MM.1S (cell line): ENCODE measurements around the gene PLXNA2.

Experiments used
- EZH2 ChIP-seq: fragments of 300-600 bp; sonication (generic); optimal IDR thresholded peaks from 2 replicates; pipeline ENCODE3; 2017; ENCODE audit warnings: low read depth, mild to moderate bottlenecking, antibody characterized with exemption, low read length, mixed read lengths
- TF ChIP-seq, protein P1 (sequence below): fragments of 300-600 bp; sonication (generic); IDR thresholded peaks from 2 replicates; pipeline ENCODE4 v1.5.1; 2016; ENCODE audit warnings: antibody characterized with exemption, low read length, mixed read lengths

DNA sequence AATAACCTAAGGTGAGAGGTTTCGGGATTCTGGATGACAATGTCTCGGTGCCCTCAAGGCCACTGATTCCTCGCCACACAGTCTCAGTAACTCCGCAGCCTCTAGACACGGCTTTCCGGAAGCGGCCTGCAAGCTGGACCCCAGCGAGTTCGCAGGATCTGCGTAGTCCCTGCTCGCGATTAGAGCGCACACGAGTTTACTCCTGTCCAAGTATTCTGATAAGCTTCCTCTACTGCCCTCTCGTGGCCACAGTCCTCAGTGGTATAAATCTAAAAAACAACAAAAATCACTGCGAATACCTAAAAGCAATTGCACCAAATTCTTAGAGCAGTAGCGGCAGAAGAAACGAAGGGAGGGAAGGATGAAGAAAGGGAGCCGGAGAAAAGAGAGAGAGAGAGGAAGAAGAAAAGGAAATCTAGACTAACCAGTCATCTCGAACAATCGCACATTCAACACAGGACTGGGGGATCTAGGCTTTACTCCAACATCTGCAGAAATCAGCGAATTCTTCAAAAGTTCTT lies 1.1 kb upstream of the PLXNA2 start:
- TF ChIP-seq, protein P1, sequence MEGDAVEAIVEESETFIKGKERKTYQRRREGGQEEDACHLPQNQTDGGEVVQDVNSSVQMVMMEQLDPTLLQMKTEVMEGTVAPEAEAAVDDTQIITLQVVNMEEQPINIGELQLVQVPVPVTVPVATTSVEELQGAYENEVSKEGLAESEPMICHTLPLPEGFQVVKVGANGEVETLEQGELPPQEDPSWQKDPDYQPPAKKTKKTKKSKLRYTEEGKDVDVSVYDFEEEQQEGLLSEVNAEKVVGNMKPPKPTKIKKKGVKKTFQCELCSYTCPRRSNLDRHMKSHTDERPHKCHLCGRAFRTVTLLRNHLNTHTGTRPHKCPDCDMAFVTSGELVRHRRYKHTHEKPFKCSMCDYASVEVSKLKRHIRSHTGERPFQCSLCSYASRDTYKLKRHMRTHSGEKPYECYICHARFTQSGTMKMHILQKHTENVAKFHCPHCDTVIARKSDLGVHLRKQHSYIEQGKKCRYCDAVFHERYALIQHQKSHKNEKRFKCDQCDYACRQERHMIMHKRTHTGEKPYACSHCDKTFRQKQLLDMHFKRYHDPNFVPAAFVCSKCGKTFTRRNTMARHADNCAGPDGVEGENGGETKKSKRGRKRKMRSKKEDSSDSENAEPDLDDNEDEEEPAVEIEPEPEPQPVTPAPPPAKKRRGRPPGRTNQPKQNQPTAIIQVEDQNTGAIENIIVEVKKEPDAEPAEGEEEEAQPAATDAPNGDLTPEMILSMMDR = peak; percentile 94
- TF ChIP-seq EZH2 = no peak
